HG03139 (cell line): ENCODE measurements around the gene DDX5.
A peak's percentile ranks its signal among the peaks of the same experiment; 100 is the strongest.
"Not testable (repeated sequence)": the region's sequence is repeated elsewhere in the genome, so short reads cannot be mapped to it uniquely, and the experiment has no call there.

Experiments used
- ATAC-seq: cut with Tn5 transposase; IDR thresholded peaks from one replicate; pipeline ENCODE4 v1.9.1; 2021; ENCODE audit not compliant: unreplicated experiment

The DDX5 gene

GRCh38 chr17:64495300-64495699, 10.8 kb downstream of the DDX5 start:
- not testable (repeated sequence) for ATAC-seq

- ATAC-seq, result no peak
These were observed 12.0 kb downstream of the DDX5 start for GRCh38 chr17:64494121-64494520.

- no peak for ATAC-seq
These were observed 13.5 kb downstream of the DDX5 start for GRCh38 chr17:64492481-64493109.

GRCh38 chr17:64491994-64492393, 14.1 kb downstream of the DDX5 start:
- no peak for ATAC-seq

GRCh38 chr17:64491034-64491860, 14.8 kb downstream of the DDX5 start:
- no peak for ATAC-seq

GRCh38 chr17:64488301-64488700, 17.8 kb downstream of the DDX5 start:
- ATAC-seq, result no peak

GRCh38 chr17:64484380-64484779, 21.7 kb downstream of the DDX5 start:
- no peak for ATAC-seq

GRCh38 chr17:64480951-64481350, 25.1 kb downstream of the DDX5 start:
- no peak for ATAC-seq

GRCh38 chr17:64477849-64478248, 28.2 kb downstream of the DDX5 start:
- no peak for ATAC-seq

- no peak for ATAC-seq
These were observed 33.5 kb downstream of the DDX5 start for GRCh38 chr17:64472564-64472963.

- ATAC-seq, result no peak
These were observed 34.6 kb downstream of the DDX5 start for GRCh38 chr17:64471440-64471839.

- ATAC-seq, result no peak
These were observed 35.5 kb downstream of the DDX5 start for GRCh38 chr17:64470625-64471024.

GRCh38 chr17:64466834-64467233, 39.3 kb downstream of the DDX5 start:
- ATAC-seq, result not testable (repeated sequence)

- no peak for ATAC-seq
These were observed 39.9 kb downstream of the DDX5 start for GRCh38 chr17:64466019-64466735.

- no peak for ATAC-seq
These were observed 44.3 kb downstream of the DDX5 start for GRCh38 chr17:64461788-64462187.

- ATAC-seq, result no peak
These were observed 45.1 kb downstream of the DDX5 start for GRCh38 chr17:64460955-64461354.

- ATAC-seq, result not testable (repeated sequence)
These were observed 46.3 kb downstream of the DDX5 start for GRCh38 chr17:64459818-64460217.

GRCh38 chr17:64459284-64459747, 46.8 kb downstream of the DDX5 start:
- ATAC-seq, result no peak

- ATAC-seq, result no peak
These were observed 47.3 kb downstream of the DDX5 start for GRCh38 chr17:64458756-64459155.

GRCh38 chr17:64457156-64457555, 48.9 kb downstream of the DDX5 start:
- no peak for ATAC-seq

- ATAC-seq, result peak; percentile 77
These were observed 49.9 kb downstream of the DDX5 start for GRCh38 chr17:64455993-64456885.
